Mesothelial cell of epicardium (in vitro differentiated cells): Measurements from ENCODE around the gene ANKMY1. TPM values are rescaled to one million over a fixed set of nuclear protein-coding genes. Genes with fewer than 3 reads are reported as not detected.
A peak's percentile ranks its signal among the peaks of the same experiment; 100 is the strongest.

Experiments used
- DNase-seq, 2 experiments: peaks; one replicate each; pipeline ENCODE4 v3.0.0; 2021; ENCODE audit warnings: low spot score in 2 of 2; ENCODE audit not compliant: unreplicated experiment in 2 of 2
- H3K27ac Mint-ChIP-seq: 2 replicates; pipeline ENCODE4 v1.8.0; 2021; ENCODE audit warnings: mixed read lengths
- H3K27me3 Mint-ChIP-seq: 2 replicates; pipeline ENCODE4 v1.8.0; 2021; ENCODE audit warnings: low read depth, mixed read lengths
- H3K36me3 Mint-ChIP-seq: 2 replicates; pipeline ENCODE4 v1.8.0; 2021; ENCODE audit warnings: mixed read lengths
- H3K4me1 Mint-ChIP-seq: 2 replicates; pipeline ENCODE4 v1.8.0; 2021; ENCODE audit warnings: mixed read lengths
- H3K4me3 Mint-ChIP-seq: 2 replicates; pipeline ENCODE4 v1.8.0; 2021; ENCODE audit warnings: mild to moderate bottlenecking, moderate library complexity, mixed read lengths
- H3K9me3 Mint-ChIP-seq: 2 replicates; pipeline ENCODE4 v1.8.0; 2021; ENCODE audit warnings: mixed read lengths
- CTCF ChIP-seq: fragments of 200-600 bp; sonication (generic); IDR thresholded peaks from one replicate; pipeline ENCODE4 v1.5.0; 2021; ENCODE audit warnings: antibody characterized with exemption; ENCODE audit not compliant: unreplicated experiment
- total RNA-seq: library from RNA; stranded (reverse); gene quantifications from 3 replicates; pipeline ENCODE4 v1.2.1, GENCODE V29; 2021

The ANKMY1 gene
- total RNA-seq, 1 donor from 2014 or later: 29.8 TPM

GRCh38 chr2:240557101-240557751 is 562 bp downstream of the ANKMY1 start:
- Mint-ChIP-seq H3K9me3 (peaks cover under 1% of the 10 kb centered on the region), H3K36me3 (peaks cover 6% of the 10 kb centered on the region), H3K27me3 (no peaks in the 10 kb centered on the region), H3K4me3 (peak overlapping the region; percentile 46), H3K4me1 (peaks cover 35% of the 10 kb centered on the region), H3K27ac (no peak overlapping the region)
- DNase-seq: peak; percentile 19 to 37
- no peak for TF ChIP-seq CTCF

- H3K27ac Mint-ChIP-seq: peak overlapping the region; percentile 21
- peaks cover 12% of the 10 kb centered on the region for H3K36me3 Mint-ChIP-seq
- H3K4me1 Mint-ChIP-seq: peaks cover 31% of the 10 kb centered on the region
- no peaks in the 10 kb centered on the region for H3K27me3 Mint-ChIP-seq
- H3K4me3 Mint-ChIP-seq: peak overlapping the region; percentile 46
- peaks cover 6% of the 10 kb centered on the region for H3K9me3 Mint-ChIP-seq
- TF ChIP-seq CTCF: no peak
- DNase-seq: peak; percentile 20 to 37
Measured at GRCh38 chr2:240556553-240557100, 1.2 kb downstream of the ANKMY1 start.

DNA sequence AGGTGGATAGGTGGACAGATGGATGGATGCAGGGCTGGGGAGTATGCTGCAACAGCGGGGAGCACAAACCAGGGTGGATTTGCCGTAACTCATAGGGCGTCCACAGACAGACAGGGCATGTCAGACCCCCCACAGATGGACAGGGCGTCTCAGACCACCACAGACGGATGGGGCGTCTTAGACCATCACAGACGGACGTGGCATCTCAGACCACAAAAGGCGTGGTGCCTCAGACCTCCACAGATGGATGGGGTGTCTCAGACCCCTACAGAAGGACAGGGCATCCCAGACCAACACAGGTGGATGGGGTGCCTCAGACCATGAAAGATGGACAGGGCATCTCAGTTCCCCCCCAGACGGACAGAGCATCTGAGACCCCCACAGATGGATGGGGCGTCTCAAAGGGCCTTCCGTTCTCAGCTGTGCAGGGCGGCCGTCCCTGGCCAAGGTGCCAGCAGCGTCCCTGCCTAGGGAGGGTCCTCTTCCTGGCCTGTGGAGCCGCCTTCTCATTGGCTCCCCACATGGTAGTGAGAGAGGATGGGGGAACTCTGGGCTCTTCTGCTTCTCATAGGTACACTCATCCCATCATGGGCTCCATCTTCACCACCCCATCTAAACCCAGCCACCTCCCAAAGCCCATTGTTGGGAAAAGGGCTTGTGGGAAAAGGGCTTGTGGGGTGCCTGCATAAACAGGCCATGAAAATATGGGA is 2.1 kb downstream of the ANKMY1 start:
- Mint-ChIP-seq H3K27ac (peak overlapping the region; percentile 9), H3K9me3 (peaks cover 15% of the 10 kb centered on the region), H3K36me3 (peaks cover 21% of the 10 kb centered on the region), H3K4me1 (peaks cover 26% of the 10 kb centered on the region), H3K27me3 (no peaks in the 10 kb centered on the region), H3K4me3 (no peak overlapping the region)
- TF ChIP-seq CTCF: no peak
- no peak for DNase-seq

DNA sequence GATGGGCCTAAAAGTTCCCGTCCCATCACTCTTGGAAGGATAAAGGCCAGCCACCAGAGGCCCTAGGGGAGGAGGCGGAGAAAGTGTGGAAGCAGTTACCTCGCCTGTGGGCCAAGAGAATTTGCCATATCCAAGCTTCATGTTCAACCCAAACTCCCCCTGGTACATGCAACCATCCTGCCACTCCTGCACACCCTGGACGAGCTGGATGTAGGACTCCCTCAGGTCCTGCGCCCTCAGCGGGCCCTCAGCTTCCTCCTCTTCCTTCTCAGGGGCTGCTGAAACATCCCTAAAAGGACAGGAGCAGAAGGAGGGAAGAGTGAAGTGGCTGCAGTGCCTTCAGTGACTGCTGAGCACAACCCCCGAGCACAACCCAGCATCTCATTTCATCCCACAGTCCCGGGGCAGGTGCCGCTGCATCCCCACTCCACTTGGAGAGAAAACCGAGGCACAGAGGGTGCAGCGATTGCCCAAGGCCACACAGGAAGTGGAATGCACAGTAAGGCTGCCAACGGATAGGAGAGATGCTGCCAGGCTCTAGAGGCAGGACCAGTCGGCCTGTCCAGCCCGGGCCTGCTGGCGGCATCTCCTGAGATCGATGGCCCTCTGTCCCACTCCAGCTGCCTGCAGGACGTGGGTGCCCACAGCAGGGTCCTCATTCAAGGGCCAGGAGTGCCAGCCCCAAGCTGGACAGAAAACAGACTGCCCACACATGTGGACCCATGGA is 2.9 kb downstream of the ANKMY1 start:
- Mint-ChIP-seq H3K4me3 (no peak overlapping the region), H3K27ac (no peak overlapping the region), H3K36me3 (peaks cover 25% of the 10 kb centered on the region), H3K4me1 (peaks cover 25% of the 10 kb centered on the region), H3K9me3 (peaks cover 16% of the 10 kb centered on the region), H3K27me3 (no peaks in the 10 kb centered on the region)
- DNase-seq: peak in 1 of 2 experiments; percentile 15
- TF ChIP-seq CTCF: no peak

DNA sequence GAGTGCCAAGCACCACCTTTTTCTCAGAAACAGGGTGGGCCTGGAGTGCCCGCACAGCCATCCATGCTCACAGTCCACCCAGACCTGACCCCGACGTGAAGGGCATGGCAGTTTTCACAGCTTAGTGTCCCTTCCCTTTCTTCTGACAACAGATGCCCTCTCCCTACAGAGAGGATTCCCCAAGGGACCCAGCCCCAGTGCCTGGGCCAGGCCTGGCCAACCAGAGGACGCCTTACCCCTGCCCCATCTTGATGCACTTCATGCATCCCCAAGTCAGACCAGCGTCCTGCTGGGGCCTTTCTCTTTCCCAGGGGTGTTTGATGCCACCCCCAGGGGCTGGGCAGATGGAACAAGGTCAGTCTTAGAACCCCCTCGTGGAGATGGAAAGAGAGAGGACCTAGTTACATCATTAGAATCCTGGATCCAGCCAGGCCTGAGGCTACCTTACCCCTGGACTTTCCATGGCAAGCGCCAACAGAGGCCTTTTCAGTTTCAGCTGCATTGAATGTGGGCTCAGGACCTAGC is 3.8 kb downstream of the ANKMY1 start:
- no peak for TF ChIP-seq CTCF
- H3K4me3 Mint-ChIP-seq: no peak overlapping the region
- peaks cover 25% of the 10 kb centered on the region for H3K36me3 Mint-ChIP-seq
- peaks cover 17% of the 10 kb centered on the region for H3K4me1 Mint-ChIP-seq
- no peak for DNase-seq
- H3K27ac Mint-ChIP-seq: no peak overlapping the region
- peaks cover 16% of the 10 kb centered on the region for H3K9me3 Mint-ChIP-seq
- no peaks in the 10 kb centered on the region for H3K27me3 Mint-ChIP-seq
